Tibial artery (tissue), 4 donors: ENCODE data around the gene RCBTB1.
"Not testable (repeated sequence)": the region's sequence is repeated elsewhere in the genome, so short reads cannot be mapped to it uniquely, and the experiment has no call there.

Source experiments
- DNase-seq, 2 donors: peaks; one replicate each; pipeline ENCODE4 v3.0.0-alpha.2; 2019
- H3K27ac ChIP-seq, 2 donors: fragments of 200-600 bp; sonication (generic) in 1 of 2; 1 replicate in 1 of 2; 2 replicates in 1 of 2; pipeline ENCODE4 v1.5.1; 2018 to 2019; ENCODE audit warnings: mild to moderate bottlenecking in 1 of 2
- H3K27me3 ChIP-seq, 2 donors: fragments of 200-600 bp; sonication (generic) in 1 of 2; one replicate each; pipeline versions ENCODE4 v1.5.1 to v1.6.0; 2016 to 2019
- H3K36me3 ChIP-seq, 3 donors: fragments of 200-600 bp; sonication (generic) in 2 of 3; one replicate each; pipeline ENCODE4 v1.5.1; 2016 to 2019; ENCODE audit warnings: mild to moderate bottlenecking in 2 of 3
- H3K4me1 ChIP-seq, 4 donors: fragments of 200-600 bp; sonication (generic) in 2 of 4; 1 replicate in 3 of 4; 2 replicates in 1 of 4; pipeline ENCODE4 v1.5.1; 2016 to 2019
- H3K4me3 ChIP-seq, 2 donors: fragments of 200-600 bp; sonication (generic) in 1 of 2; 1 replicate in 1 of 2; 2 replicates in 1 of 2; pipeline ENCODE4 v1.5.1; 2018 to 2019; ENCODE audit warnings: mild to moderate bottlenecking in 2 of 2
- H3K9me3 ChIP-seq, 3 donors: fragments of 200-600 bp; sonication (generic) in 1 of 3; one replicate each; pipeline ENCODE4 v1.5.1; 2016 to 2019
- CTCF ChIP-seq, 2 experiments: fragments of 200-600 bp in 1 of 2; fragments of 450-650 bp in 1 of 2; IDR thresholded peaks; one replicate each; pipeline ENCODE4 v1.5.1; 2017 to 2019; ENCODE audit warnings: antibody characterized with exemption in 2 of 2, mild to moderate bottlenecking in 1 of 2, moderate library complexity in 1 of 2
- intact Hi-C: fragments of 100-400 bp; cut with DNase I; formaldehyde crosslinking; loops from one replicate; pipeline ENCODE4 v1.15.0; 2023; ENCODE audit warnings: low total_unique reads

The RCBTB1 gene

GRCh38 chr13:49567491-49567890, 17.9 kb downstream of the RCBTB1 start:
- Histone ChIP-seq H3K4me3 (no peak overlapping the region), H3K9me3 (no peaks in the 10 kb centered on the region), H3K27me3 (no peaks in the 10 kb centered on the region), H3K4me1 (peaks cover 0 to 5% (median 0%) of the 10 kb centered on the region in 4 donors), H3K36me3 (peaks cover 5 to 17% (median 16%) of the 10 kb centered on the region in 3 donors), H3K27ac (no peak overlapping the region)
- intact Hi-C loops: no loop called here
- TF ChIP-seq CTCF (IDR thresholded peaks at IDR 0.05): no peak
- no peak for DNase-seq

- H3K36me3 ChIP-seq: peaks cover 5 to 22% (median 17%) of the 10 kb centered on the region in 3 donors
- no peaks in the 10 kb centered on the region for H3K9me3 ChIP-seq
- H3K4me3 ChIP-seq: no peak overlapping the region
- TF ChIP-seq CTCF (IDR thresholded peaks at IDR 0.05): no peak
- DNase-seq: no peak
- peaks cover 0 to 3% (median 0%) of the 10 kb centered on the region in 4 donors for H3K4me1 ChIP-seq
- H3K27ac ChIP-seq: no peak overlapping the region
- intact Hi-C loops: no loop called here
- H3K27me3 ChIP-seq: no peaks in the 10 kb centered on the region
These were observed 18.9 kb downstream of the RCBTB1 start for GRCh38 chr13:49566461-49566860.

- H3K9me3 ChIP-seq, DNase-seq, intact Hi-C loops, H3K27ac ChIP-seq, H3K27me3 ChIP-seq, H3K4me1 ChIP-seq, H3K4me3 ChIP-seq: not testable (repeated sequence)
- H3K36me3 ChIP-seq: peaks cover 5 to 22% (median 17%) of the 10 kb centered on the region in 3 donors
These were observed 19.9 kb downstream of the RCBTB1 start for GRCh38 chr13:49565461-49565860.

GRCh38 chr13:49563516-49563915, 21.8 kb downstream of the RCBTB1 start:
- H3K9me3 ChIP-seq: no peaks in the 10 kb centered on the region
- H3K27ac ChIP-seq: no peak overlapping the region
- no peak overlapping the region for H3K4me3 ChIP-seq
- H3K4me1 ChIP-seq: no peaks in the 10 kb centered on the region
- intact Hi-C loops: no loop called here
- H3K36me3 ChIP-seq: peaks cover 14 to 33% (median 30%) of the 10 kb centered on the region in 3 donors
- no peak for TF ChIP-seq CTCF (IDR thresholded peaks at IDR 0.05)
- no peaks in the 10 kb centered on the region for H3K27me3 ChIP-seq
- no peak for DNase-seq

- intact Hi-C loops: no loop called here
- H3K27me3 ChIP-seq: no peaks in the 10 kb centered on the region
- H3K27ac ChIP-seq: no peak overlapping the region
- no peak overlapping the region for H3K4me3 ChIP-seq
- H3K9me3 ChIP-seq: no peaks in the 10 kb centered on the region
- DNase-seq: no peak
- no peaks in the 10 kb centered on the region for H3K4me1 ChIP-seq
- H3K36me3 ChIP-seq: peaks cover 22 to 45% (median 39%) of the 10 kb centered on the region in 3 donors
- TF ChIP-seq CTCF (IDR thresholded peaks at IDR 0.05): no peak
These were observed 24.3 kb downstream of the RCBTB1 start for GRCh38 chr13:49561062-49561410.

- peaks cover 23 to 45% (median 38%) of the 10 kb centered on the region in 3 donors for H3K36me3 ChIP-seq
These were observed 24.9 kb downstream of the RCBTB1 start for GRCh38 chr13:49560270-49561061.

More at GRCh38 chr13:49560270-49561061, 24.9 kb downstream of the RCBTB1 start:
- no peak for DNase-seq
- Histone ChIP-seq H3K4me1 (no peaks in the 10 kb centered on the region), H3K27me3 (no peaks in the 10 kb centered on the region), H3K4me3 (no peak overlapping the region), H3K9me3 (no peaks in the 10 kb centered on the region), H3K27ac (no peak overlapping the region)
- intact Hi-C loops: no loop called here
- peak in 1 of 2 experiments; percentile 15 for TF ChIP-seq CTCF (IDR thresholded peaks at IDR 0.05)
